Stimulated activated naive CD8-positive, alpha-beta T cell treated with anti-CD3 and anti-CD28 coated beads, Interleukin-15, Interleukin-2, amounts not matched to agents 100 ng/mL and 50 ng/mL, for 24 hours (primary cell): ENCODE measurements around the gene PPIL4.
A peak's percentile ranks its signal among the peaks of the same experiment; 100 is the strongest.
"Not testable (repeated sequence)": the region's sequence is repeated elsewhere in the genome, so short reads cannot be mapped to it uniquely, and the experiment has no call there.

ENCODE experiments used
- H3K27ac Mint-ChIP-seq: one replicate; pipeline ENCODE4 v1.8.0; 2021; ENCODE audit warnings: mild to moderate bottlenecking, mixed read lengths
- H3K27me3 Mint-ChIP-seq: one replicate; pipeline ENCODE4 v1.8.0; 2021; ENCODE audit warnings: mixed read lengths
- H3K36me3 Mint-ChIP-seq: one replicate; pipeline ENCODE4 v1.8.0; 2021; ENCODE audit warnings: low read depth, mixed read lengths
- H3K4me1 Mint-ChIP-seq: one replicate; pipeline ENCODE4 v1.8.0; 2021; ENCODE audit warnings: low read depth, mixed read lengths
- H3K4me3 Mint-ChIP-seq: one replicate; pipeline ENCODE4 v1.8.0; 2021; ENCODE audit warnings: mild to moderate bottlenecking, mixed read lengths
- H3K9me3 Mint-ChIP-seq: one replicate; pipeline ENCODE4 v1.8.0; 2021; ENCODE audit warnings: mixed read lengths

The PPIL4 gene

DNA sequence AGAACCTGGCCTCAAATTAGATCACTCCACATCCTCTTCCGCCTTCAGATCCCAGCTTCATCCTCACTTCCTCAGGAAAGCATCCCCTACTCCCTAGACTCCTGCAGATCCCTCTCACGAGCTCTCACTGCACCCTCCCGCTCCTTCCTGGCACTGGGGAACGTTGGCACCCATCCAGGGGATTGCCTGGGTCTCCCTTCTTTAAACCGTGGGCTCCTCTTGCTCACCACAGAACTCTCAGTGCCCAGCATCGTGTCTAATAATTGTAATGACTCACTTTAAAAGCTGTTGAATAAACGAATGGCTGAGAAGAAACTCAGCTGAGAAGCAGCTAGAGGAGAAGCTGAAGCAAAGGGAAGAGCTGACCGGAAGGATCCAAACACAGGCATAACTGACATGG is 81.4 kb downstream of the PPIL4 start:
- no peaks in the 10 kb centered on the region for H3K27me3 Mint-ChIP-seq
- peak overlapping the region; percentile 18 for H3K27ac Mint-ChIP-seq
- H3K36me3 Mint-ChIP-seq, result peaks cover 40% of the 10 kb centered on the region
- no peaks in the 10 kb centered on the region for H3K9me3 Mint-ChIP-seq
- no peak overlapping the region for H3K4me3 Mint-ChIP-seq
- peaks cover 62% of the 10 kb centered on the region for H3K4me1 Mint-ChIP-seq

DNA sequence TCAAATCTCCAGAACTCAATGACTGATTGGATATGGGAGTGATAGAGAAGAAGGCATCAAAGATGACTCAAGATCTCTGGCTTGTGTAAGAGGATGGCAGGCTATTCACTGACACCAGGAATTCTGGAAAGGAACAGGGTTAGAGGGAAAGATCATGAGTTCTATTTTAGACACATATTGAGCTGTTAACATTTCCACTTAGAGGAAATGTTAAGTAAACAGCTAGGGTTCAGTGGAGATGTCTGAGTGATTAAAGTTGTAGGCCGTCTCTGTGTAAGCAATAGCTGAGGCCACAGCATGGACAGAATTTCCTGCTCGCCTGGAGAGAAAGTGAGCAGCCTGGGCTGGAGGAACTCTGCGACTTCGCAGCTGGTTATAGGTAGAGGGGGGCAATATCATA is 82.1 kb downstream of the PPIL4 start:
- Mint-ChIP-seq H3K4me3 (no peak overlapping the region), H3K27ac (peak overlapping the region; percentile 59), H3K27me3 (no peaks in the 10 kb centered on the region), H3K4me1 (peaks cover 63% of the 10 kb centered on the region), H3K9me3 (no peaks in the 10 kb centered on the region), H3K36me3 (peaks cover 46% of the 10 kb centered on the region)

DNA sequence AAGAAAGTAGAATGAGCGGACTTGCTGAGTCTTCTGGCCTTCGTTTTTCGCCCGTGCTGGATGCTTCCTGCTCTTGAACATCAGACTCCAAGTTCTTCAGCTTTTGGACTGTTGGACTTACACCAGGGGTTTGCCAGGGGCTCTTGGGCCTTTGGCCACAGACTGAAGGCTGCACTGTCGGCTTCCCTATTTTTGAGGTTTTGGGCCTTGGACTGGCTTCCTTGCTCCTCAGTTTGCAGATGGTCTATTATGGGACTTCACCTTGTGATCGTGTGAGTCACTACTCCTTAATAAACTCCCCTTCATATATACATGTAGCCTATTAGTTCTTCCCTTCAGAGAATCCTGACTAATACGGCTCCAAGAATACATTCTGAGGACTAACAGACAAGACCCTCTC is 83.1 kb downstream of the PPIL4 start:
- H3K9me3 Mint-ChIP-seq, H3K4me3 Mint-ChIP-seq, H3K27ac Mint-ChIP-seq, H3K27me3 Mint-ChIP-seq: not testable (repeated sequence)
- peaks cover 54% of the 10 kb centered on the region for H3K36me3 Mint-ChIP-seq
- peaks cover 62% of the 10 kb centered on the region for H3K4me1 Mint-ChIP-seq

DNA sequence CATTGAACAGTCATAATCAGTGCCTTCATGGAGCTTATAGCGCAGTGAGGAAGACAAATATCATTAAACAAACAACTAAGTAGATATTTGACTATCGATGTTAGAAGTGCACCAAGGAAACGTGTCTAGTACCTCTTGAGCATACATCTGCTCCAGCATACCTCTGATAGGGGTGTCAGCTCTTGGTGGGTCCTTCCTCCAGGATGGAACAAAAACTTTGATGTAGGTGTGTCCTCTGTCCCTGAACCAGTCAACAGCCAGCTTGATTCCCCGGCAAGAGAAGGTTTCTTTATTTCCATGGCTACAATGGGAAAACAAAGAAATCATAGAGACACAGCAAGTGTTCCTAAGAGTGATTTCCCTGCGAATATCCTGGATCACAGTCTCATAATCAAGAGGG is 84.2 kb downstream of the PPIL4 start:
- Mint-ChIP-seq H3K4me3 (no peak overlapping the region), H3K27me3 (no peaks in the 10 kb centered on the region), H3K9me3 (no peaks in the 10 kb centered on the region), H3K36me3 (peaks cover 59% of the 10 kb centered on the region), H3K27ac (peak overlapping the region; percentile 49), H3K4me1 (peaks cover 53% of the 10 kb centered on the region)

DNA sequence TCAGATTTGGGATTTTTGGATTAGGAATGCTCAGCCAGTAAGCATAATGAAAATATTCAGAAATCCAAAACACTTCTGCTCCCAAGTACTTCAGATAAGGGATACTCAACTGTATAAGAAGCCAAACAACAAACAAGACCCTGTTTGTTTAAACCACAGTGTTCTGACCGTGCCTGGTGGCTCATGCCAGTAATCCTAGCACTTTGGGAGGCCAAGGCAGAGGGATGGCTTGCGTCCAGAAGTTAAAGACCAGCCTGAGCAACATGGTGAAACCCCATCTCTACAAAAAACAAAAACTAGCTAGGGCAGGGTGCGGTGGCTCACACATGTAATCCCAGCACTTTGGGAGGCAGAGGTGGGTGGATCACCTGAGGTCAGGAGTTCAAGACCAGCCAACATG is 85.6 kb downstream of the PPIL4 start:
- not testable (repeated sequence) for H3K9me3 Mint-ChIP-seq, H3K27me3 Mint-ChIP-seq, H3K27ac Mint-ChIP-seq, H3K4me3 Mint-ChIP-seq
- Mint-ChIP-seq H3K4me1 (peaks cover 45% of the 10 kb centered on the region), H3K36me3 (peaks cover 59% of the 10 kb centered on the region)

DNA sequence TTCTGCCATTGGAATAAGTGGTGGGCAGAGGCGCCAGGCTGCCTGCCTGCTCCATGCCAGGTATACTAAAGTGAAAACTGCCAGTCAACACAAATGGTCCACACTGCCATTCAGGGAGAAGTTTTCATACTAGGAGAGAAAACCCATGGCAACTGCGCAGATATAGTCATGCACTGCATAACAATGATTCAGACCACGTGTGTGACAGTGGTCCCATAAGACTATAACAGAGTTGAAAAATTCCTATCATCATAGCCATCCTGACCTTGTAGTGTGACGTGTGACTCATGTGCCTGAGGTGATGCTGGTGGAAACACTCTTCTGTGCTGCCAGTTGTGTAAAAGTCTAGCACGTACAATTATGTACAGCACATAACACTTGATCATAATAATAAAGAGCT is 86.1 kb downstream of the PPIL4 start:
- H3K27ac Mint-ChIP-seq, result no peak overlapping the region

DNA sequence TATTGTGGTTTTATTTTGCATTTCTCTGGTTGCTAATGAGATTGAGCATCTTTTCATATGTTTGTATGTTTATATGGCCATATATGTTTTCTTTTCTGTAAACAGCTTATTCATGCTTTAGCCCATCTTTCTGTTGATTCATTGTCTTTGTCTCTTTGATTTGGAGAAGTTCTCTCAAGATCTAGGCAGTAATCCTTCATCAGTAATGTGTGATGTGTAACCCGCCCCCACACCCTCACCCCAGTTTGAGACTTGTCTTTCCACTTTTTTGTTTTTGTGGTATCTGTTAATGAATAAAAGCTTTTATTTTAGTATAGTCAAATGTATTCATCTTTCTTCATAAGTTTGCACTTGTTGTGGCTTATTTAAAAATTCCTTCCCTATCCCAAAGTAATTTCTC is 87.0 kb downstream of the PPIL4 start:
- Mint-ChIP-seq H3K9me3 (no peaks in the 10 kb centered on the region), H3K4me3 (no peak overlapping the region), H3K27ac (no peak overlapping the region), H3K27me3 (no peaks in the 10 kb centered on the region), H3K4me1 (peaks cover 31% of the 10 kb centered on the region), H3K36me3 (peaks cover 50% of the 10 kb centered on the region)

More for the DNA sequence above, 86.1 kb downstream of the PPIL4 start:
- Mint-ChIP-seq H3K4me1 (peaks cover 40% of the 10 kb centered on the region), H3K9me3 (no peaks in the 10 kb centered on the region), H3K27me3 (no peaks in the 10 kb centered on the region), H3K4me3 (no peak overlapping the region), H3K36me3 (peaks cover 59% of the 10 kb centered on the region)

DNA sequence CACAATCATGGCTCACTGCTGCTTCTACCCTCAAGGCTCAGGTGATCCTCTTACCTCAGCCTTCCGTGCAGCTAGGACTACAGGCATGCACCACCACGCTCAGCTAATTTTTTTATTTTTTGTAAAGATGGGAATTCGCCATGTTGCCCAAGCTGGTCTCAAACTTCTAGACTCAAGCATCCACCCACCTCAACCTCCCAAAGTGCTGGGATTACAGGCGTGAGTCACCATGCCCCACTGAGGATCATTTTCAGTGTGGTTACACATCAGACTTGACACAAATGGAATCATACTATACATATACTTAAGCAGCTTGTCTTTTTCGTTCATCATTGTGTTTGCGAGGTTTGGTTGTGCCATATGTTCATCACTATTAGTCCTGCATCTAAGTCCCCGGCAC is 87.6 kb downstream of the PPIL4 start:
- H3K4me3 Mint-ChIP-seq, result no peak overlapping the region
- H3K36me3 Mint-ChIP-seq, result peaks cover 48% of the 10 kb centered on the region
- no peaks in the 10 kb centered on the region for H3K9me3 Mint-ChIP-seq
- H3K4me1 Mint-ChIP-seq, result peaks cover 24% of the 10 kb centered on the region
- no peaks in the 10 kb centered on the region for H3K27me3 Mint-ChIP-seq
- no peak overlapping the region for H3K27ac Mint-ChIP-seq

DNA sequence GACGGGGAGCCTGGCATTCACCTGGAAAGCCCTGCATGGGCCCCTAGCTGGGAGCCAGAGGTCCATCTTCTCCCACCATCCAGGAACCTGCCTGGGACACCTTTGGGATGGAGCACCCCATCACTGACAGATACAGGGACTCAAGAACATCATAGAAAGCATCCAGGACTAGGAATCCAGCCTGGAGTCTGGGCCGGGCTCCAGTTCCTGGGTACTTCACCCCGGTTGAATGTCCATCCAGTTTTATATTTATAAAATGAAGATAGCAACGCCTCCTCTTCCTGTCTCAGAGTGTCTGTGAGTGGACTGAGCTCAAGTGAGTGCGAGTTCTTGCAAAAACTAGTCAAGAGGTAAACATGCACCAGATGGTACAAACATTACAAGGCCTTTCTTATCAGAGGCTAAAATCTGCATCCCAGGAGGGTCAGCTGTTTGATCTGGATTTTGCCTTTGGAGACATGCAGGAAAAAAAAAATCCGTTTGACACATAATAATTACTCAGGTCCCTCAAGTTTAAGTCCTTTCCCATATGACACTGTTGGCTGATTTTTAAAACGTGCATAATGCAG is 88.4 kb downstream of the PPIL4 start:
- H3K27me3 Mint-ChIP-seq, result no peaks in the 10 kb centered on the region
- peaks cover 19% of the 10 kb centered on the region for H3K4me1 Mint-ChIP-seq
- H3K27ac Mint-ChIP-seq, result no peak overlapping the region
- peaks cover 49% of the 10 kb centered on the region for H3K36me3 Mint-ChIP-seq
- no peaks in the 10 kb centered on the region for H3K9me3 Mint-ChIP-seq
- H3K4me3 Mint-ChIP-seq, result no peak overlapping the region

DNA sequence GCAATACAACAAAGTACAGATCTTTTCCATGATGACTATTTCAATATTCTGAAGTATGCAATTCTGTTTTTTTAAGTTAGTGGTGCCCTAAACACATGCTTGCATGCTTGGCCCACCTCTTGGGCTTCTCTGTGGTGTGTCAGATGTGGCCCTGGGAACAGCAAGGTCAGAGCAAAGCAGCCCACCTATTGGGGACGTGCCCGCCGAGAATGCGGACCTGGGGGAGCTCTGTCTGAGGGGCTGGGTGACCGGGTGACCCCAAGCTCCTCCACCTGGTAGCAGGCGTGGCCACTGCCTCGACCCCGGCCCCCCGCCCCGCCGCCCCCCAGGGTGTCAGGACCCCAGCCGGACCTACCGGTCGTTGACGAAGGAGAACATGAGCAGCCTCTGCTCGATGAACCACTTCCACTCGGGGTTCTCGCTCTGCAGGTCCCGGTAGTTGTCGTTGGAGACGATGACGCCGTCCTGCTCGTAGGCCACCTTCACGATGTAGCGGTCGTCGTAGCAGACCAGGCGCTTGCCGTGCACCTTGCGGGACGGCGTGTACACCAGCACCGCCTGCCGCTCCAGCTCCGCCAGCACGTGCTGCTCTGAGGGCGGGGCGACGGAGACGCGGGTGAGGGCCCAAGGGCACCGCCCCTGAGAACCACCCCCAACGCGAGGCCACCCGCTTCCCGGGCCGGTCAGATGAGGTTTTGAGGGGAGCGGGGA is 89.4 kb downstream of the PPIL4 start:
- H3K4me3 Mint-ChIP-seq, result no peak overlapping the region
- H3K36me3 Mint-ChIP-seq, result peaks cover 44% of the 10 kb centered on the region
- H3K27ac Mint-ChIP-seq, result no peak overlapping the region
- peaks cover 19% of the 10 kb centered on the region for H3K4me1 Mint-ChIP-seq
- H3K27me3 Mint-ChIP-seq, result no peaks in the 10 kb centered on the region
- no peaks in the 10 kb centered on the region for H3K9me3 Mint-ChIP-seq

DNA sequence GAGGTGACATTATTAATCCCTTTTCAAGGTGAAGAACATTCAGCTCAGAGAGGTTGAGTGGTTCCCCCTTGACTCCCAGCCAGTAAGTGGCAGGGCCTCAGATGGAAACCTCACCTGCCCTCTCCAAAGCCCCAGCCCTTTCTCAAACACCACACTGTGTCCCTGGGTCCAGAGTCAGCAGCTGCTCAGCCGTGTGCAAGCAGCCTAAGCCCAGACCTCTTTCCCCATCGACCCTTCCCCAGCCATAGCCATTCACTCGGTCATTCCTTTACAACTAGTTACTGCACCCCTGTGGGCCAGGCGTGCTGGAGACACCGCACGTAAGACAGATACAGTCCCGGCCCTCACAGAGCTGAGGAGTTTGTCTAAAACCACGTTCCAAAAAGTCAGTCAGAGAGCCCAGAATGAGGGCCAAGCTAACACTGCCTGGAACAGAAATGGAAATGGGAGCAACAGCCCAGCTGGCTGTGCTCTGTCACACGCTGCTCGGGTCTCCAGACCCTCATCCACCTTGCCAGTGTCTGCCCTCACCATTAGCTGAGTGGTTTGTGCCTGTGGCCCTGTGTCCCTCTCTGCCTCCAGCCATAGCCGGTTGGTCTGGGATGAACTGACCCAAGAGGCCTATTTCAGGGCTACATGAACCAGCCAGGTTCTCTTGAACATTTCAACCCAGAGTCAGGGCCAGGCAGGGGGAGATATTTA is 90.7 kb downstream of the PPIL4 start:
- H3K27ac Mint-ChIP-seq, result no peak overlapping the region
- H3K9me3 Mint-ChIP-seq, result no peaks in the 10 kb centered on the region
- H3K36me3 Mint-ChIP-seq, result peaks cover 35% of the 10 kb centered on the region
- no peaks in the 10 kb centered on the region for H3K27me3 Mint-ChIP-seq
- H3K4me3 Mint-ChIP-seq, result no peak overlapping the region
- peaks cover 19% of the 10 kb centered on the region for H3K4me1 Mint-ChIP-seq
